GM19467 (cell line): ENCODE data around the gene ACSS1.

Experiments
- ATAC-seq: cut with Tn5 transposase; IDR thresholded peaks from one replicate; pipeline ENCODE4 v1.9.1; 2021; ENCODE audit warnings: mild to moderate bottlenecking, moderate library complexity; ENCODE audit not compliant: unreplicated experiment

ACSS1 gene

DNA sequence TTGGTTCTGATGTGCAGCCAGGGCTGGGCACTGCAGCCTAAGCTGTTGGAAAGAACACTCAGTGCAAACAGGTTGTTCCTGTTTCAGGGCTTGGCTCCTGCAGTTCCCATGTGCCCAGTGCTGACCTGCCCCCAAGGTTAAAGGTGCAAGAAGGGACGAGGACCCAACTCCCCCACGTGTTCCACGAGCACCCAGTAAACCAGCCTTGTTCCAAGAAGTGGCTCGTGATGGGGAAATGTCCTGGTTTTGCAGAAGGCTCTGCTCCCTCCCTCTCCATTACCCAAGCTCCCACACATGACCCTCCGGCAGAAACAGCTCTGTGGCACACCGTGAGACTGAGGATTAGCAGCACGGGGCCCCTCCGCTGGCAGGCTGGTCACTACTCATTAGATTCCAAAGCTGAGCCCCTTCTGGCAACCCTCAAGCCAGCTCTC, 9.4 kb downstream of the ACSS1 start:
- ATAC-seq: no peak

DNA sequence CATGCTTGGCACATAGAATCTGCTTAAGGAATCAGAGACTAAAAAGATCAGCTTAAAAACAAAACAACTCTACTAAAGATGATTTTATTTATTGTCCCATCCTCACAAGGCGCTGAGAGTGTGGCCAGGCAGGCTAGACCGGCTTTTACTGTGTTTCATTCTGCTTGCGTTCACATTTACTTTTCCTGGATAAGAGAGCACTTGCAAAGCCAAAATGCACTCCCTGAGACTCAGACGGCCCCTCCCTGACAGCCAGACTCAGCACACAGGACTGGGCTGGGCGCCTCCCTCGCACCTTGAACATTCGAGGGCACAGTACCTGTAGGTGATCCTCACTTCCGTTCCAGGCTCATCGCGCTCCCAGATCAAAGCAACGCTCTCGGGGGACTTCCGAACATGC, 10.2 kb downstream of the ACSS1 start:
- ATAC-seq: no peak

GRCh38 chr20:25046736-25047666, 10.9 kb downstream of the ACSS1 start:
- no peak for ATAC-seq

DNA sequence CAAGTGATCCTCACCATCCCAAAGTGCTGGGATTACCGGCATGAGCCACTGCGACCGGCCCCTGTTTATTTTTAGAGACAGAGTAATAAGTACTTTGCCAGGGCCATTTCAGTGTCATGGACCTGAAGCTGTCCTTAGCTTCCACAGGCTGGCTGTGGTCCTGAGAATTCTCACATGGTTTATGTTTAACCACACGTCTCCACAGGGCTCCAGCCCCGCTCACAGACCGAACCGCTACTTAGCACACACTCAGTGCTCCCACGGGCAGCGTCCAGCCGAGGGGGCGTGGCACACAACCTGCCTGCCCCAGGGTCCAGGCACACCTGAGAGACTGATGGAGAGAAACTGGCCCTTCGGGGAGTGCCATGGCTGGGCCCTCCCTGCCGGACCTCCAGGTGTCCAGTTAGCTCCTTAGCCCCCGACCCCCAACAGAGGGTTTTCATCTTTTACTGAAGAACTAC, 11.7 kb downstream of the ACSS1 start:
- no peak for ATAC-seq

DNA sequence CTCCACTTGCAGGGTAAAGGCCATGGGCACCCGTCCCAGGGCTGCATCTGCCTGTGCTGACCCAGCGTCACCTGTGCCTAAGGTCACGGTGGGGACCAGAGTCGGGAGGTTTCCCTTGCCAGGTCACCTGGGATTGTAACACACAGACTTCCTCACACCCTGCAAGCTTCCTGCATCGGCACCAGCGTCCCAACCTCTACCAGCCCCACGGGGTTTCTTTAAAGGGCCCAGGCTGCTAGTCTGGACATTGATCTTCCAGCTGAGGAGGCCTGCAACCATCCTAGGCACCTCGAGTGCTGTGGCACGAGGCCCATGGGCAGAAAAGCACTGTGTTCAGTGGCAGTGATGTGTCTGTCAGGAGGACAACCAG, 12.6 kb downstream of the ACSS1 start:
- ATAC-seq: no peak

DNA sequence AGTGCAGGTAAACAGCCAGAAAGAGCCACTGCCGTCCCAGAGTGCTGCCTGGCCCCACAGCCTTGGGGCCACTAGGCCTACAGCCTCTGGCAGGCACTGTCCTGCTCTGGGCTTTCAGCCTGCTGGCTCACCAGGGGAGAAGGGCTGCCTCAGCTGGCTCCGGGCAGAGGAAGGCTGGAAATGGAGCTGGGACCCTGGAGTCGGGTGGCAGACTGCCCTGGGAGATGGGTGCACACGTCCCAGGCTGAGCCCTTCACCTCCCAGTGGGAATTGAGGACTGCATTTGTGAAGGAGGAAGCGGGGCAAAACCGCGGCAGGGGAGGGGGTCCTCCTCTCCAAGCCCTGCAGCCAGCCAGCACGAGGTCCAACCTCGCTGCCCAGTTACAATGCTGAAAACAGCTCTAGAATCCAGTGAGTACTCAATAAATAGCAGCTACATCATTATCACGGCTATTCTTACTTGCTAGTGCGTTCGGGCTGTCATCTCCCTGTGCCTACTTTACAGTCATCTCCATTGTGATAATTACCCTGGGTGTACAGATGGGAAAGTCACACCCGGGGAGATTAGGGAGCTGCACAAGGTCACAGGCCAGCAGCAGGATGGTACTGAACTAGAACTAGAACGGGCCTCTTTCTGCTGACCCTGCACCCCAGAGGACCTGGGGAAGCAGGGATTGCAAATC, 13.1 kb downstream of the ACSS1 start:
- no peak for ATAC-seq

- no peak for ATAC-seq
Measured at GRCh38 chr20:25044261-25044560, 13.7 kb downstream of the ACSS1 start.

DNA sequence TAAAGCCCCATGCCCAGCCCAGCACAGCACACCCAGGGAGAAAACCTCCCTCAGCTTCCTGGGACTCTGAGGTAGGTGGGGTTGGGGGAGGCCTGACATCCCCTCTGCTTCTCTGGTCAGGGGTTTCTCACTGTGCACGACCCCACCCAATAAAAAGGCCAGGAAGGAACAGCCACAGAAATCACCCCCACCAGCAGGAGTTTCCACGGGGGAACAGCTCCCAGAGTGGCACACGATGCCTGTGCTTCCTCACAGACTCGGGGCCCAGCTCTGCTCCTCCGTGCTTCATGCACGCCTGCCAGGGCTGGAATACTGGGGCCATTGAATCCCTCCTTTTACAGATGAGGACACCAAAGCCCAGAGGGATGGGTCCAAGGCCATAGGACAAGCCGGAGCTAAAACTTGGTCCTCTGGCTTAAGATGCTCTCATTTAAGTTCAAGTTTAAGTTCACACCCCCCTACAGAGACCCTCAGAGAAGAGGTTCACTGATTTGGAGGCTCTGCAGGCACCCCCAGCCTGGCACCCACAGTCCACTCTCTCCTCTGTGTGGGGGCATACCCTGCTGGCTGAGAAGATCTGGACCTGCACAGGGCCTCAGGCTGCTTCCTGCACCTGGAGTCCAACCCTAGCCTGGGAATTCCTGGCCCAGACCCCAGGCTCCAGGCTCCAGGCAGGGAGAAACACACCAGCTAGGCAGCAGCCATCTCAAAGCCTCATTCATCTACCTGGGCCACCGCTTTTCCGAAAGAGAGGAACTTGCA, 14.3 kb downstream of the ACSS1 start:
- no peak for ATAC-seq

GRCh38 chr20:25042531-25043498, 15.1 kb downstream of the ACSS1 start:
- ATAC-seq: peak; percentile 81

DNA sequence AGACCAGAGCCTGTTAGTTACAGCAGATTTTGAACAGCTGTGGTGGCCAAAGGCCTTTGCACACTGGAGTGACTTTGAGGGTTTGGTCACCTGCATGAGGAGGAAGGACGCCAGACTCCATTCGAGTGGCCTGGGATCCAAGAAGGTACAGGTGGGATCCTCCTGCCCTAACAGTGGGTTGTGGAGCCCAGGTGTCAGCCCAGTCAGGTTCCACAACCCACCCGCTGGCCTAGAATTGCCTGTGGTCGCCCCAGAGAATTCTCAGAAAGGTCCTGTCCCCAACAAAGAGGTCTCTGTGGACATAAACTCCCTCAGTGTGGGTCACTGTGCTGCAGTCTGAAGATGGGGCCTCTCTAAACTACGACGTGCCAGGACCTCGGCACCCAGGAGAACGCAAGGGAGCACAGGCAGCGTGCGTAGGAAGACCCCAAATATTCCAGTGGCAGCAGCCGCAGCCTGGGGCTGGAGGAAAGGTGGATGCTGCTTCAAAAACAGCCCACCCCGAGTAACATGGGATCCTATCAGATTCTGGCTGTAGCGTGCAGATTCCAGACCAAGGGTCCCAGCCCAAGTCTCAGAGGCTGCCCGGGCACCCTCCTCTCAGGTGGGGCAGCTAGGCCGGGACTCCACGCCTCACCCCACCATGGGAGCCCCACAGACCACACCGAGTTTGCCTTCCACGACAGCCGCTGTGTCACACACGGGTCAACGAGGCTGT, 16.0 kb downstream of the ACSS1 start:
- no peak for ATAC-seq

GRCh38 chr20:25040438-25040831, 17.5 kb downstream of the ACSS1 start:
- no peak for ATAC-seq

- ATAC-seq: no peak
Measured at GRCh38 chr20:25039697-25040437, 18.1 kb downstream of the ACSS1 start.

DNA sequence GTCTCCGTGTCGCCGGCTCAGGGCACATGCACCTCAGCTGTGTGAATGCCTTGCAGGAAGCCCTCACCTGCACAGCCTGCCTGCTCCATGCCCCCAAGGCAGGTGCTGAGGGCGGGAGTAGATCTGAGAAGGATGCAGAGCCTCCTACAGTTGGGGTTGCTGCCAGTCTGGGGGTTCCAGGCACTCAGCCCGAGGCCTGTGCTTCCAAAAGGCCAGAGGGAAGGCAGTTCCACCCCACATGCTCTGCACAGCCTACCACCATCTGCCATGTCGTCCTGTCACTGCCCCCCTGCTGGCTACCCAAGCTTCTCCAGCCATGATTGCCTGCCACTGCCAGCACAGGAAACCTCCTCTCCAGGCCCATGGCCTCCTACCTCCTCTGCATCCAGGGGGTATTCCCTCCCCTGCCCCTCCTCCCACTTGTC, 19.3 kb downstream of the ACSS1 start:
- ATAC-seq: no peak

DNA sequence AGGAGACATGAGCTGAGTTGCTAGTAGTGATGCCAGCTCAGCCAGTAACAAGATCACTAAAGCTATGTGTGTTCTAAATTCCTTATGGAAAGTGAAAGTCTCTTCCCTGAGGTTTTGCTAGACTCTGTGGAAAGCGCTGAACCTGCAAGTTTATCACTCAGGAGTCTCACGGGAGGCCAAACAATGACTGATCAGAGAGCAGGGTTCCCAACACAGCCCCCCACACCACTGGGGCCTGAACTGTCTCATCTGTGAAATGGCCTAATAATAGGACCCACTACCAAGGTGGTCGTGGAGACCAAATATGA, 19.9 kb downstream of the ACSS1 start:
- no peak for ATAC-seq

- no peak for ATAC-seq
Measured at GRCh38 chr20:25037288-25038102, 20.4 kb downstream of the ACSS1 start.

DNA sequence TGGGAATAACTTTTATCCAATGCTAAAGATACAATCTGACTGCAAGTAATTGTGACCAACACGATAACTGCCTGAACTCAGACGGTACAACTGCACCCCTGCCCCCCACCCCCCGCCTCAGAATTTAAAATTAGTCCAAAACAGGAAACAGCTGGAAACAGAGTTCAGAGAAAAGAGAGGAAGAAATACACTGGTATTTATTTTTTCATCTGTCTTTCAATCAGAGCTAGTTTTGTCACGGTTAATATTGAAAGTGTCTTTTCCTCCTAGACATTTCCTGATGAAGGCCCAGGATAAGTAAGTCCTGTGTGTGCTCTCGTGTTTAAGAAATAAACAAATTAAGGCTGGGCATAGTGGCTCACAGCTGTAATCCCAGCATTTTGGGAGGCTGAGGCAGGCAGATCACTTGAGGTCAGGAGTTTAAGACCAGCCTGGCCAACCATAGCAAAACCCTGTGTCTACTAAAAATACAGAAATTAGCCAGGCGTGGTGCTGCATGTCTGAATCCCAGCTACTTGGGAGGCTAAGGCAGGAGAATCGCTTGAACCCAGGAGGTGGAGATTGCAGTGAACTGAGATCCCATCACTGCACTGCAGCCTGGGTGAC, 21.5 kb downstream of the ACSS1 start:
- no peak for ATAC-seq

- ATAC-seq: no peak
Measured at GRCh38 chr20:25035921-25036320, 22.0 kb downstream of the ACSS1 start.

DNA sequence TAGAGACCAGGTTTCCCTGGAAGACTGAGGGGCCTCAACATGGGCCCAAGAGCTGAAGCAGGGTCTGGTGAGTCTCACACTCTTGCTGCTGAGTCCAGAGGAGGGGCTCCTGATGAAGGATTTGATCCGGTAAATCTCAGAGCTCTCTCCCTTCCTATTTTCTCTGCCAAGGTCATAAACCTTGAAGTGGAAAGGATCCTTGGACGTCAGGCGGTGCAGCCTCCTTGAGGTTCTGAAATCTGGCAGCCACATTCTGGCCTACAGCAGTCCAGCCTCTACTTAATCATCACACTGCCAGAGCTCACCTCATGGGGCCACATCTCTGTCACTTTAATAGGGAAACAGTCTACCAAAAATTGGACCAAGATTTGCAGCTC, 24.0 kb downstream of the ACSS1 start:
- no peak for ATAC-seq
